ENCODE results near the gene RHNO1.

DNA sequence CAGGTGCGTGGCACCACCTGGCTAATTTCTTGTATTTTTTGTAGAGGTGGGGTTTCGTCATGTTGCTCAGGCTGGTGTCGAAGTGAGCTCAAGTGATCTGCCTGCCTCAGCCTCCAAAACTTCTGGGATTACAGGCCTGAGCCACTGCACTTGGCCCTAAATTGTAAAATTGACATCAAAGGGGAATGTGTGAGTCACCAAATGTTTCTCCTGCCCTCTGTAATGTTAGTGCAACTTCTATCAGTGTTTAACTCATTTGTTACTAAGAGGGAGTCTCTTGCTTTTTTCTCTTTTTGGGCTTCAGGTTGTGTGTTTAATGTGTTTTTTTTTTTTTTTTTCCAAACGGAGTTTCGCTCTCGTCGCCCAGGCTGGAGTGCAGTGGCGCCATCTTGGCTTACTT lies 16.0 kb downstream of the RHNO1 start:
- TF ChIP-seq, protein P1, sequence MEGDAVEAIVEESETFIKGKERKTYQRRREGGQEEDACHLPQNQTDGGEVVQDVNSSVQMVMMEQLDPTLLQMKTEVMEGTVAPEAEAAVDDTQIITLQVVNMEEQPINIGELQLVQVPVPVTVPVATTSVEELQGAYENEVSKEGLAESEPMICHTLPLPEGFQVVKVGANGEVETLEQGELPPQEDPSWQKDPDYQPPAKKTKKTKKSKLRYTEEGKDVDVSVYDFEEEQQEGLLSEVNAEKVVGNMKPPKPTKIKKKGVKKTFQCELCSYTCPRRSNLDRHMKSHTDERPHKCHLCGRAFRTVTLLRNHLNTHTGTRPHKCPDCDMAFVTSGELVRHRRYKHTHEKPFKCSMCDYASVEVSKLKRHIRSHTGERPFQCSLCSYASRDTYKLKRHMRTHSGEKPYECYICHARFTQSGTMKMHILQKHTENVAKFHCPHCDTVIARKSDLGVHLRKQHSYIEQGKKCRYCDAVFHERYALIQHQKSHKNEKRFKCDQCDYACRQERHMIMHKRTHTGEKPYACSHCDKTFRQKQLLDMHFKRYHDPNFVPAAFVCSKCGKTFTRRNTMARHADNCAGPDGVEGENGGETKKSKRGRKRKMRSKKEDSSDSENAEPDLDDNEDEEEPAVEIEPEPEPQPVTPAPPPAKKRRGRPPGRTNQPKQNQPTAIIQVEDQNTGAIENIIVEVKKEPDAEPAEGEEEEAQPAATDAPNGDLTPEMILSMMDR (IDR thresholded peaks at IDR 0.05; ENCODE audit: poor library complexity, severe bottlenecking), result no peak
- no peak for TF ChIP-seq POLR2AphosphoS5 (IDR thresholded peaks at IDR 0.05)
- TF ChIP-seq, protein P2, sequence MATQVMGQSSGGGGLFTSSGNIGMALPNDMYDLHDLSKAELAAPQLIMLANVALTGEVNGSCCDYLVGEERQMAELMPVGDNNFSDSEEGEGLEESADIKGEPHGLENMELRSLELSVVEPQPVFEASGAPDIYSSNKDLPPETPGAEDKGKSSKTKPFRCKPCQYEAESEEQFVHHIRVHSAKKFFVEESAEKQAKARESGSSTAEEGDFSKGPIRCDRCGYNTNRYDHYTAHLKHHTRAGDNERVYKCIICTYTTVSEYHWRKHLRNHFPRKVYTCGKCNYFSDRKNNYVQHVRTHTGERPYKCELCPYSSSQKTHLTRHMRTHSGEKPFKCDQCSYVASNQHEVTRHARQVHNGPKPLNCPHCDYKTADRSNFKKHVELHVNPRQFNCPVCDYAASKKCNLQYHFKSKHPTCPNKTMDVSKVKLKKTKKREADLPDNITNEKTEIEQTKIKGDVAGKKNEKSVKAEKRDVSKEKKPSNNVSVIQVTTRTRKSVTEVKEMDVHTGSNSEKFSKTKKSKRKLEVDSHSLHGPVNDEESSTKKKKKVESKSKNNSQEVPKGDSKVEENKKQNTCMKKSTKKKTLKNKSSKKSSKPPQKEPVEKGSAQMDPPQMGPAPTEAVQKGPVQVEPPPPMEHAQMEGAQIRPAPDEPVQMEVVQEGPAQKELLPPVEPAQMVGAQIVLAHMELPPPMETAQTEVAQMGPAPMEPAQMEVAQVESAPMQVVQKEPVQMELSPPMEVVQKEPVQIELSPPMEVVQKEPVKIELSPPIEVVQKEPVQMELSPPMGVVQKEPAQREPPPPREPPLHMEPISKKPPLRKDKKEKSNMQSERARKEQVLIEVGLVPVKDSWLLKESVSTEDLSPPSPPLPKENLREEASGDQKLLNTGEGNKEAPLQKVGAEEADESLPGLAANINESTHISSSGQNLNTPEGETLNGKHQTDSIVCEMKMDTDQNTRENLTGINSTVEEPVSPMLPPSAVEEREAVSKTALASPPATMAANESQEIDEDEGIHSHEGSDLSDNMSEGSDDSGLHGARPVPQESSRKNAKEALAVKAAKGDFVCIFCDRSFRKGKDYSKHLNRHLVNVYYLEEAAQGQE (IDR thresholded peaks at IDR 0.05; ENCODE audit: borderline replicate concordance), result no peak
- TF ChIP-seq TAF1 (IDR thresholded peaks at IDR 0.05; ENCODE audit: low read depth), result no peak
- TF ChIP-seq EP300 (conservative IDR thresholded peaks at IDR 0.05; ENCODE audit: poor library complexity, severe bottlenecking), result no peak
- TF ChIP-seq EZH2 (IDR thresholded peaks at IDR 0.05; ENCODE audit: borderline replicate concordance, insufficient read depth, low read length, poor library complexity, severe bottlenecking), result no peak
- no peak for TF ChIP-seq MXI1 (conservative IDR thresholded peaks at IDR 0.05; ENCODE audit: poor library complexity, severe bottlenecking)
